IMR-90 (cell line): ENCODE data around the gene PPP1R9A. TPM values are rescaled to one million over a fixed set of nuclear protein-coding genes. Genes with fewer than 3 reads are reported as not detected.

Experiments
- ATAC-seq: fragments of 200-7000 bp; cut with Tn5 transposase; 2 replicates; pipeline ENCODE4 v1.9.1; 2020; ENCODE audit warnings: low read depth, mild to moderate bottlenecking, moderate library complexity
- BruUV-seq: library from RNA; stranded (reverse); fragments of 400-500 nt; replicated peaks from 2 replicates; lab custom pipeline; 2021; lab: Mats Ljungman, UMichigan
- CTCF ChIA-PET: fragments of 300-600 bp; formaldehyde crosslinking; extraction: SDS; loops from one replicate; lab custom pipeline; 2021; ENCODE audit warnings: antibody characterized with exemption; lab: Yijun Ruan, JAX
- POLR2A ChIA-PET: fragments of 300-600 bp; sonication (Branson Sonifier 250); formaldehyde crosslinking; loops from one replicate; lab custom pipeline; 2022; ENCODE audit warnings: antibody characterized with exemption; ENCODE audit not compliant: unreplicated experiment; lab: Charles Lee
- DNase-seq: peaks from one replicate; pipeline ENCODE4 v3.0.0; 2013
- H2AFZ ChIP-seq: replicated peaks from 2 replicates; pipeline ENCODE3; 2013; ENCODE audit warnings: low read length, mild to moderate bottlenecking; ENCODE audit not compliant: poor library complexity
- H2AK5ac ChIP-seq: 2 replicates; pipeline ENCODE4 v1.6.1; 2013; ENCODE audit warnings: low read depth, low read length, inconsistent platforms
- H2AK9ac ChIP-seq: replicated peaks from 2 replicates; pipeline ENCODE3; 2013; ENCODE audit warnings: mild to moderate bottlenecking, low read depth, low read length, moderate library complexity; ENCODE audit not compliant: poor library complexity
- H2BK120ac ChIP-seq: 2 replicates; pipeline ENCODE4 v1.6.1; 2013; ENCODE audit warnings: low read depth, low read length, inconsistent platforms
- H2BK15ac ChIP-seq: 3 replicates; pipeline ENCODE4 v1.6.1; 2013; ENCODE audit warnings: low read depth, low read length, inconsistent platforms
- H2BK20ac ChIP-seq: 2 replicates; pipeline ENCODE4 v1.6.1; 2013; ENCODE audit warnings: low read depth, mild to moderate bottlenecking, inconsistent platforms, low read length, moderate library complexity
- H2BK5ac ChIP-seq: 2 replicates; pipeline ENCODE4 v1.6.1; 2013; ENCODE audit warnings: mild to moderate bottlenecking, low read depth, low read length, inconsistent platforms; ENCODE audit not compliant: poor library complexity, severe bottlenecking
- H3K14ac ChIP-seq: replicated peaks from 2 replicates; pipeline ENCODE4 v1.6.1; 2013; ENCODE audit warnings: low read depth, low read length, inconsistent platforms
- H3K18ac ChIP-seq: 2 replicates; pipeline ENCODE4 v1.6.1; 2013; ENCODE audit warnings: low read depth, low read length, control low read depth
- H3K23ac ChIP-seq: 2 replicates; pipeline ENCODE4 v1.6.1; 2013; ENCODE audit warnings: low read depth, low read length, inconsistent platforms
- H3K27ac ChIP-seq: 2 replicates; pipeline ENCODE4 v1.5.1; 2013; ENCODE audit warnings: mild to moderate bottlenecking, control low read depth, low read length; ENCODE audit not compliant: insufficient read depth
- H3K27me3 ChIP-seq: 2 replicates; pipeline ENCODE4 v1.6.1; 2013; ENCODE audit warnings: low read length; ENCODE audit not compliant: control insufficient read depth, insufficient read depth
- H3K36me3 ChIP-seq: 2 replicates; pipeline ENCODE4 v1.6.1; 2013; ENCODE audit warnings: low read length, mixed read lengths; ENCODE audit not compliant: control insufficient read depth, insufficient read depth
- H3K4ac ChIP-seq: 2 replicates; pipeline ENCODE4 v1.6.1; 2013; ENCODE audit warnings: low read depth, low read length, inconsistent platforms
- H3K4me1 ChIP-seq: 2 replicates; pipeline ENCODE4 v1.6.1; 2013; ENCODE audit warnings: low read length, mixed read lengths; ENCODE audit not compliant: control insufficient read depth, insufficient read depth
- H3K4me2 ChIP-seq: 2 replicates; pipeline ENCODE4 v1.6.1; 2013; ENCODE audit warnings: low read depth, mild to moderate bottlenecking, control low read depth, low read length, moderate library complexity
- H3K4me3 ChIP-seq: 2 replicates; pipeline ENCODE4 v1.5.1; 2013; ENCODE audit warnings: low read depth, mild to moderate bottlenecking, control low read depth, low read length, moderate library complexity; ENCODE audit not compliant: insufficient read depth
- H3K56ac ChIP-seq: 2 replicates; pipeline ENCODE4 v1.6.1; 2013; ENCODE audit warnings: low read length, inconsistent platforms; ENCODE audit not compliant: insufficient read depth; ENCODE audit errors: extremely low read depth
- H3K79me1 ChIP-seq, 2 experiments: 2 replicates each; pipeline ENCODE4 v1.6.1; 2013; ENCODE audit warnings: low read length in 2 of 2, inconsistent platforms in 1 of 2, low read depth in 1 of 2
- H3K9ac ChIP-seq: 2 replicates; pipeline ENCODE4 v1.6.1; 2013; ENCODE audit warnings: low read depth, low read length, control low read depth
- H3K9me1 ChIP-seq: 2 replicates; pipeline ENCODE4 v1.6.1; 2013; ENCODE audit warnings: low read length, inconsistent platforms; ENCODE audit not compliant: insufficient read depth
- H3K9me3 ChIP-seq: 2 replicates; pipeline ENCODE4 v1.6.1; 2013; ENCODE audit warnings: low read length; ENCODE audit not compliant: control insufficient read depth, insufficient read depth
- H4K20me1 ChIP-seq: 2 replicates; pipeline ENCODE4 v1.6.1; 2013; ENCODE audit warnings: low read length, inconsistent platforms; ENCODE audit not compliant: insufficient read depth
- H4K5ac ChIP-seq: 2 replicates; pipeline ENCODE4 v1.6.1; 2013; ENCODE audit warnings: mild to moderate bottlenecking, low read depth, low read length, control low read depth
- H4K8ac ChIP-seq, 2 experiments: 2 replicates each; pipeline ENCODE4 v1.6.1; 2013; ENCODE audit warnings: low read depth in 2 of 2, low read length in 2 of 2, control low read depth in 1 of 2, inconsistent platforms in 1 of 2
- H4K91ac ChIP-seq: 2 replicates; pipeline ENCODE4 v1.6.1; 2013; ENCODE audit warnings: low read depth, low read length, inconsistent platforms; ENCODE audit not compliant: insufficient read depth
- BHLHE40 ChIP-seq: fragments of 150-350 bp; IDR thresholded peaks from 2 replicates; pipeline ENCODE4 v1.6.1; 2016; ENCODE audit warnings: mild to moderate bottlenecking, low read depth, low read length
- CEBPB ChIP-seq: IDR thresholded peaks from 2 replicates; pipeline ENCODE4 v1.6.1; 2012; ENCODE audit warnings: low read depth, low read length, improper control_type of control experiment
- CHD1 ChIP-seq: IDR thresholded peaks from 2 replicates; pipeline ENCODE4 v1.6.1; 2012; ENCODE audit warnings: low read depth, low read length, improper control_type of control experiment
- FOS ChIP-seq: fragments of 150-350 bp; IDR thresholded peaks from 2 replicates; pipeline ENCODE4 v1.6.1; 2016; ENCODE audit warnings: low read depth, low read length
- MAFK ChIP-seq: IDR thresholded peaks from 2 replicates; pipeline ENCODE4 v1.6.1; 2012; ENCODE audit warnings: low read depth, low read length, improper control_type of control experiment
- MAZ ChIP-seq: IDR thresholded peaks from 2 replicates; pipeline ENCODE4 v1.6.1; 2012; ENCODE audit warnings: low read depth, mild to moderate bottlenecking, low read length, improper control_type of control experiment, moderate library complexity, borderline replicate concordance
- MXI1 ChIP-seq: IDR thresholded peaks from 2 replicates; pipeline ENCODE4 v1.6.1; 2012; ENCODE audit warnings: low read depth, mild to moderate bottlenecking, low read length, moderate library complexity, borderline replicate concordance
- NFE2L2 ChIP-seq: fragments of 150-350 bp; IDR thresholded peaks from 2 replicates; pipeline ENCODE4 v1.6.1; 2016; ENCODE audit warnings: low read depth, mild to moderate bottlenecking, low read length
- POLR2A ChIP-seq: IDR thresholded peaks from 2 replicates; pipeline ENCODE4 v1.6.1; 2012; ENCODE audit warnings: mild to moderate bottlenecking, low read depth, low read length
- RAD21 ChIP-seq: IDR thresholded peaks from 2 replicates; pipeline ENCODE4 v1.6.1; 2012; ENCODE audit warnings: low read length, improper control_type of control experiment
- RCOR1 ChIP-seq: IDR thresholded peaks from 2 replicates; pipeline ENCODE4 v1.6.1; 2012; ENCODE audit warnings: mild to moderate bottlenecking, low read length, improper control_type of control experiment; ENCODE audit not compliant: insufficient replicate concordance
- SMC3 ChIP-seq: fragments of 150-350 bp; IDR thresholded peaks from 2 replicates; pipeline ENCODE4 v1.6.1; 2016; ENCODE audit warnings: low read depth, mild to moderate bottlenecking, antibody characterized with exemption, low read length, moderate library complexity
- WGBS, 2 experiments: methylation state at CpG; one replicate each; pipeline versions ENCODE4 v1.1.5 to v1.1.7; 2013; ENCODE audit warnings: missing lambda C conversion rate in 2 of 2; ENCODE audit not compliant: insufficient read length in 1 of 2; ENCODE audit errors: extremely low coverage in 2 of 2; 5-methylcytosine and 5-hydroxymethylcytosine counted together
- dilution Hi-C: fragments of 300-500 bp; cut with HindIII; formaldehyde crosslinking; loops from one replicate; pipeline ENCODE4 v1.14.3; 2018; ENCODE audit warnings: low sequenced_read_pairs; ENCODE audit not compliant: unreplicated experiment
- in situ Hi-C: fragments of 300-500 bp; cut with MboI; formaldehyde crosslinking; loops from 3 replicates; pipeline ENCODE4 v1.14.3; 2019; ENCODE audit warnings: low sequenced_read_pairs, inconsistent platforms, mixed read lengths
- intact Hi-C: fragments of 100-400 bp; cut with micrococcal nuclease; formaldehyde crosslinking; loops from 2 replicates; pipeline ENCODE4 v1.10.0; 2022
- polyA plus RNA-seq, 3 experiments: library from polyadenylated mRNA; depleted of rRNA; stranded (reverse); fragments of >200 nt; gene quantifications; 2 replicates each; pipeline ENCODE4 v1.2.3, GENCODE V29; 2012; ENCODE audit warnings: low replicate concordance in 1 of 3
- total RNA-seq: library from RNA; depleted of rRNA; stranded (reverse); fragments of >200 nt; gene quantifications from 2 replicates; pipeline ENCODE4 v1.2.3, GENCODE V29; 2012

PPP1R9A gene
- total and polyA plus RNA-seq, 2 of the 4 experiments (the other 2 are of a cell fraction): not detected

- Histone ChIP-seq H2BK120ac (no peak overlapping the region), H4K91ac (no peak overlapping the region), H3K4me1 (no peaks in the 10 kb centered on the region), H3K27ac (no peak overlapping the region), H3K9ac (no peak overlapping the region), H3K23ac (no peak overlapping the region), H2AFZ (no peak overlapping the region), H3K18ac (no peak overlapping the region), H3K4ac (no peak overlapping the region), H3K9me3 (no peaks in the 10 kb centered on the region), H3K27me3 (no peaks in the 10 kb centered on the region), H4K20me1 (no peaks in the 10 kb centered on the region), H4K5ac (no peak overlapping the region), H2AK5ac (no peak overlapping the region), H3K4me3 (no peak overlapping the region), H3K9me1 (no peaks in the 10 kb centered on the region), H4K8ac (no peak overlapping the region), H3K4me2 (no peak overlapping the region), H2BK15ac (no peak overlapping the region), H3K36me3 (no peaks in the 10 kb centered on the region), H3K56ac (no peak overlapping the region), H2AK9ac (no peak overlapping the region), H3K14ac (no peak overlapping the region), H2BK20ac (no peak overlapping the region), H3K79me1 (no peaks in the 10 kb centered on the region), H2BK5ac (no peak overlapping the region)
- no CpG with 5 or more reads among the region's 5 CpGs for WGBS, 2 experiments
- TF ChIP-seq CEBPB (no peak), CHD1 (no peak), NFE2L2 (no peak), POLR2A (no peak), MXI1 (no peak), MAFK (no peak), RCOR1 (no peak), FOS (no peak), BHLHE40 (no peak), MAZ (no peak), SMC3 (no peak), RAD21 (no peak)
- in situ Hi-C loops (no loop called here), dilution Hi-C loops (no loop called here), intact Hi-C loops (no loop called here)
- CTCF ChIA-PET: interaction anchor here (1.0 kb wide), 1 partner anchor 37 kb away, joined by 3 read pairs; no protein-coding TSS in a partner anchor
- no TSS peak for BruUV-seq
- no peak for DNase-seq
- POLR2A ChIA-PET: no interaction called here
- no peak for ATAC-seq
These were observed 18.8 kb upstream of the PPP1R9A start for GRCh38 chr7:94888551-94888950.
